GM19035 (cell line): ENCODE measurements around the gene KCNAB1.
"Not testable (repeated sequence)": the region's sequence is repeated elsewhere in the genome, so short reads cannot be mapped to it uniquely, and the experiment has no call there.

Experiments used
- ATAC-seq: cut with Tn5 transposase; IDR thresholded peaks from one replicate; pipeline ENCODE4 v1.9.1; 2021; ENCODE audit not compliant: unreplicated experiment

The KCNAB1 gene

DNA sequence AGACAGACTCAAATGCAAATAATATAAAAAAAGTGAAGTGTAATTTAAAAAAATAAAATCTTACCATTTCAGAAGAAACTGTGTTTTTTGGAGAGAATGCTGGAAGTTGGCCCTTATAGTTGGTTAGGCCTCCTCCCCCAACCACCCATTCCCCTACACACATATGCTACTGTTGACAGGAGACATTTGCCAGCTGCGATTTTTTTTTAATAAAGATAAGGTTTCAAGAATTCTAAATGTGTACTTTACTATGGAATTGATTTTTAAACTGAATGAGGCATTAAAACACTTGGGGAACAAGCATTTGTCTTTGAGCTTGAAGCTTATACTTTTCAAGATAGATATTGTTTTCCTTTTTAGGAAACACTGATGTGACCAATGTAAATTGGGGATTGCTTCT, 438.9 kb downstream of the KCNAB1 start:
- no peak for ATAC-seq

DNA sequence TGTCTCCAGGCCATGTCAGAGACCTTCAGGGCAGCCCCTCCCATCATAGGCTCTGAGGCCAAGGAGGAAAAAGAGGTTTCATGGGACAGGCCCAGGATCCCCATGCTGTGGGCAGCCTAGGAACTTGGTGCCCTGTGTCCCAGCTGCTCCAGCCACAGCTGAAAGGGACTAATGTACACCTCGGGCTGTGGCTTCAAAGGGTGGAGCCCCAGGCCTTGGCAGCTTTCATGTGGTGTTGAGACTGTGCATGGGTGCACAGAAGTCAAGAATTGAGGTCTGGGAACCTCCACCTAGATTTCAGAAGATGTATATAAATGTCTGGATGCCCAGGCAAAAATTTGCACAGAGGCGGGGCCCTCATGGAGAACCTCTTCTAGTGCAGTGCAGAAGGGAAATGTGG, 441.2 kb downstream of the KCNAB1 start:
- no peak for ATAC-seq

DNA sequence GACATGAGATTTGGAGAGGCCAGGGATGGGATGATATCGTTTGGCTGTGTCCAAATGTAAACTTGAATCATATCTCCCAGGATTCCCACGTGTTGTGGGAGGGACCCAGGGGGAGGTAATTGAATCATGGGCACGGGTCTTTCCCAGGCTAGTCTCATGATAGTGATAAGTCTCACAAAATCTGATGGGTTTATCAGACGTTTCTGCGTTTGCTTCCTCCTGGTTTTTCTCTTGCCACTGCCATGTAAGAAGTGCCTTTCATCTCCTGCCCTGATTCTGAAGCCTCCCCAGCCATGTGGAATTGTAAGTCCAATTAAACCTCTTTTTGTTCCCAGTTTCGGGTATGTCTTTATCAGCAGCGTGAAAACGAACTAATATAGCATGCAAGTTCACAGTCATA, 442.1 kb downstream of the KCNAB1 start:
- not testable (repeated sequence) for ATAC-seq

DNA sequence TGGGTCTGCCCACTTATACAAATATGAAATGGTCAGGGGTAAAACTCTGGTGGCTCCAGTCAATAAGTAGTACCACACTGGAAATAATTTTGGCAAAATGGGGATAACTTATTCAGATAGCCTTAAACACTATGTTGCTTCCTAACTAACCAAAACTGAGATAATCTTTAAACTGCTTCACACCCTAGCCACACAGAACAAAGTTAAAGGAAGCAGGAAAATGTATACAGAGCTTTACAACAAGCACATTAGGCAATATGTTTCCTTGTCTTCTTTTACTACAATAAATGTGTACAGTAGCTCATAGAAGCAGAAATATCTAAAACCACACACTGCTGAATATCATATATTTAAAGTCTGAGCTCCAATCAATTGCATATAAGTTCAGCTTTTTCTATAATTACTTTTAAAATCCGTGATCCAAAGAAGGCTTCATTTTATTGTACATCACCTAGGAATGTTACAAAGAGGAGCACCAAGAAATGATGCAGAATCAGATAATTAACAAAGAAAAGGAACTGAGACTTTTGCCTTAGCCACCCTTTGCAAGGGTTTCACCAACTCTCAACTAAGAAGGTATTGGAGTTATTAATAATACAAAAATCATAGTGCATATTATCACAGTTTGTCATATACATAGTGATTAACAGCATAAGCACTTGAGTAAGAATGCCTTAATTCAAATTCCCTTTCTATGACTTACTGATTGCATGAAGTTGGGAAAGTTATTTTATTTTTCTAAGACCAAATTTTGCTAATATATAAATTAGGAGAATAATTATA, 443.7 kb downstream of the KCNAB1 start:
- no peak for ATAC-seq

DNA sequence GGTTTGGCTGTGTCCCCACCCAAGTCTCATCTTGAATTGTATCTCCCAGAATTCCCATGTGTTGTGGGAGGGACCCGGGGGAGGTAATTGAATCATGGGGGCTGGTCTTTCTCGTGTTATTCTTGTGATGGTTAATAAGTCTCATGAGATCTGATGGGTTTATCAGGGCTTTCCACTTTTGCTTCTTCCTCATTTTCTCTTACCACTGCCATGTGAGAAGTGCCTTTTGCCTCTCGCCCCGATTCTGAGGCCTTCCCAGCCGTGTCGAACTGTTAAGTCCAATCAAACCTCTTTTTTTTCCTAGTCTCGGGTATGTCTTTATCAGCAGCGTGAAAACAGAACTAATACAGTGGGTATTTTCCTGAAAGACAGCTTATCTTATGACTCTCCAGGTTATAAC, 448.6 kb downstream of the KCNAB1 start:
- not testable (repeated sequence) for ATAC-seq

DNA sequence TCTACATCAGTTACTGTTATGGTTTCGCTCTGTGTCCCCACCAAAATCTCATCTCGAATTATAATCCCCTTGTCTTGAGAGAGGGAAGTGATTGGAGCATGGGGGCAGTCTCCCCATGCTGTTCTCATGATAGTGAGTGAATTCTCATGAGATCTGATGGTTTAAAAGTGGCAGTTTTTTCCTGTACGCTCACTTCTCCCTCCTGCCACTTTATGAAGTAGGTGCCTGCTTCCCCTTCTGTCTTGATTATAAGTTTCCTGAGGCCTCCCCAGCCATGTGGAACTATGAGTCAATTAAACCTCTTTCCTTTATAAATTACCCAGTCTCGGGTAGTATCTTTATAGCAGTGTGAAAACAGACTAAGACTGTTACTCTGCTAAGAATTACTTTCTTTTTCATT, 449.5 kb downstream of the KCNAB1 start:
- not testable (repeated sequence) for ATAC-seq

DNA sequence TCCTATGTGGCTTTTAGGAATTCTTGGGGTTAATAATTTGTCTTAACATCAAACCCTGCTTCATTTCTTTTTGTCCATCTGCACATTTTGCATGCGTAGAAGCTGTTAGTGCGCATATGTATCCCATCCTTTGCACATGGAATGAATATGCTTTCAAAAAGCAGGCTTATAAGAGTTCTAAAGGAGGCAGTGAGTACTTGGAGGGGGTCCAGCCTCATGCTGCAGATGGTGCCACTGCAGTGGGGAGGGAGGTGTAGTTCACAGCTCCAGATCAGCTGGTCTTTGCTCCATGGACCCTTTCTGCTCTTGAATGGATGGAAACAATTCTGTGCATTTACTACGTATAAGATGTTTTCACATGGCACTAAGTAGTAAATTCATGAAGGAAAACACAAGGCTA, 455.3 kb downstream of the KCNAB1 start:
- no peak for ATAC-seq

DNA sequence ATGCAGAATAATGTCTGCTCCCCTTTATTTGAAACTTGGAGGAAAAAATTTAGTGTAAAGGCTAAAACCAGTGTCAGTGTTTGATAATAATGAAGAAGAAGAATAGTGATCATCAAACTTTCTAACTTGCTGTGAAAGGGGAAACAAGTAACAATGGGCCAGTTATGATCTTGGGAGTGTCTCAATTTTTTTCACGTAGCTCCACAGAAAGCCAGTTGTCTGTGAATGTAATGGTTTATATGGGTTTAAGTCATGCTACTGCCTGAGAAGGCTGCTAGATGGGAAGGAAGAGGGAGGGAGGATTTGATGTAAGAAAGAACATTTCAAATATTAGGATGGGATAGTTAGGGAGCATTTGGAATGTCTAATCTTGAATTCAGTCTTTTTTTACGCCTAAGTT, 455.7 kb downstream of the KCNAB1 start:
- ATAC-seq = no peak

DNA sequence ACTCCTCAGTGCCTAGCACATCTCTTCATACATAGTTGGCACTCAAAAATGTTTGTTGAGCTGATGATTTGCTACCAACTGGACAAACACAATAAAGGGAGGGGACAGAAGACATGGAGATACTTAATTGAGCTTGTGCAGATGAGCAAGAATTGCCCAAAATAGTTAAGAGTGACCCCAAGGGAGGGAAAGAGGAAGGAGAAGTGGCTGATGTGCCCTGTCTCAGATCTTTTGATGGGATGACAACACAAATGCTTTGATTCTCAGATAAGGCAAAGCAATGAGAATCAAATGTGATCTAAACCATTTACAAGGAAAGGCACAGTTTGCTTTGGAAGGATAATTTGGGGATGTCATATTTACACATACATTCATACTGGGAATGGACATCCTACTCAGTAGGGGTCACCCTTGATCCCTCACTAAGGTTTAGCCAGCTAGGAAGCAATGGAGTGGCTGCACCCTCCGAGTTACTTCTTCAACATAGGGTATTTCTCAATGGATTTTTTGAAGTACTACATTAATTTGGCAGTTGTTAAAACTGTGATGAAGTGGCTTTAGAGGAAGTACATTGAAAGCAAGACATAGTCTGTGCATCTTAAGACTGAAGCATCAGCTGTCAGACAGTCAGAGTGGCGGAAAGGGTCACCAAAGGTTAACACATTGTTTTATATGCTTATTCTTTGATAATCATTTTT, 456.4 kb downstream of the KCNAB1 start:
- no peak for ATAC-seq

DNA sequence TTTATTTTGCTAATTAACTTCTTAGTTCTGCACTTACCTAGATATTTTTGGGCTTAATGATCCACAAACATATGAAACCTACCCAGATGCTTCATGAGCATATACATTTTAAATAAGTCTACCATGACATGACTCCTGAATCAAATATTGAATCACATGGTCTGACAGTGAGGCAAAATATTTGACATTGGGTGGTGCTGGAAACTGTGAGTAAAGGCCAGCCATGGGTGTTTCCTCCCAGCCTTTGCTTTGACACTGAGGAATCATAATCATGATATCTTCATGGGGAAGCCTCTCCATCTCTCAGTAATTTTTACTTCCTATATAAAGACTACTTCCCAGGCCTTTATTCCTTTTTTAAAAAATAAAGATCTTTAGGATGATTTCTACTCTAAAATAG, 457.4 kb downstream of the KCNAB1 start:
- no peak for ATAC-seq

DNA sequence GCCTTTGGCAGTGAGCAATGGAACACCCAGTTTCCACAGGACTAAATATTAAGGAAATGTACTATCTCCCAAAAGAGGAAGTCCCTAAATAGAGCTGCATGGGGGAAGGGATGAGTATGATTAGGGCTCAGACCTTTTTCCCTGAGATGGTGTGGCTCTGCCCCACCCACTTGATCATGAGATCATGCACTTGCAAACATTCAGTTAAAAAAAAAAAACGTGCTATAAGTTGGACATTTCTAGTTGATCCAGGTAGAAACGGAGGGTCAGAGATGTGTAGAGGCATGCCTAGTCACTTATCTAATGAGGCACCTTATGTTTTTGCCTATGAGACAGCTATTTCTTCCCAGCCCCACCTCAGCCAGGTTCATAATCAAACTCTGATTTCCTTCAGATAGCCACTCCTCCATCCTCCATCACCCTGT, 459.1 kb downstream of the KCNAB1 start:
- no peak for ATAC-seq

DNA sequence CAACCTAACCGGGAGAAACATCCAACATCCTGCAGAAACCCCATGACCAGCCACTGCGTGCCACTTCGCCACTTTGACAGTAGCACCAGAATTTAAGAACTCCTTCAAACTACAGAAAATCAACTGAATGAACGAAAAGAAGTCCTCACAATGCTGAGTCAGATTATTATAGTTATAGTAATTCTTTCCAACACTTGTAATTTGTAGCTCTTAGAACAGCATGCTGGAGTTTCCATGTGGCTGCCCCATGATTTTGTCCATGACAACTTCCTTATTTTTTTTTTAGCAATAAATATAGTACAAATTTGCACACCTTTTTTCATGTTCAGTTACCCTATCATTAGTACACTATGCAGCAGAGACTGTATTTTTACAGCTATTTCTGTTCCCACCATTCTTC, 460.7 kb downstream of the KCNAB1 start:
- no peak for ATAC-seq

DNA sequence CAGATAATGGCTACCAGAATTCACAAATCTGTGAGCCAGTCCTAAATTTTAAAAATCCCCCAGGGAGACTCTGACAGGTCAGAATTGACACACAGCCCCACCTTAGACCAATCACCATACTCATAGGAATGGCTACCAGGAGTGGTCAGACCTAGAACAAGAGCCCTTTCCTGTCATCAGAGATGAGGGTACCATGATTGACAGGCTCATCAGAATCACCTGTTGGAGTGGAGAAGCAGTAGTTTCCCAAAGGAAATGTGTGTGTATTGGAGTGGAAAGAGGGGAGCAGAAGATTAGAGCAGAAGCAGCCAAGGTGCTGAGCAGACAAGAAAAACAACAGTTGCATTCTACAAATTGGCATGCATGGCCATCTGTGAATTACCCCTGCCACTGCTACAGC, 461.6 kb downstream of the KCNAB1 start:
- ATAC-seq = no peak

DNA sequence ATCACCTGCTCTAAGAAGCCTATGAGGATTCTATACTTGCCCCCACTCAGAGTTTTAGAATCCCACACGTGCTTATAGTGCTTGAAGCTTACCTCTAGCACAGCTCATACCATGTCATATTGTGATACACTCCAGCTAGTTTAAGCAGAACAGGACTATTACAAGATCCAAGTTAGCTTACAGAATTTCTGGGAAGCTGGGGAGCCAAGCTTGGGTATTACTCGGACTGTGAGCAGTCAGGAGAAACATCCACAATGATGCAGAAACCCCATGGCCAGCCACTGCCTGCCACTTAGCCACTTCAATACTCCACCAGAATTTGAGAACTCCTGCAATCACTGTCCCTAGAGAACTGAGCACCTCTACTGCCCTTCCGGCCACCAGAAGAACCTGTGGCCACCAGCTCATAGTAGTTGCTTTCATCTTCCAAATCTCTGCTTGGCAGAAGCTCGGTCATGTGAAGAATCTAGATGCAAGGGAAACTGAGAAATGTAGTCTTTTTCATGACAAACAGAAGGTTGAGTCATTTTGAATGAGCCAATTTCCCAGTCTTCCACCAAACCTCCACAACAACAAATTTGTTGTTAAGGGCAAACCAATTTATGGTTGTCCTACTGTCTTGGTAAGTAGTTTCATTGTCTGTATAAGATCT, 462.3 kb downstream of the KCNAB1 start:
- peak; percentile 73 for ATAC-seq

DNA sequence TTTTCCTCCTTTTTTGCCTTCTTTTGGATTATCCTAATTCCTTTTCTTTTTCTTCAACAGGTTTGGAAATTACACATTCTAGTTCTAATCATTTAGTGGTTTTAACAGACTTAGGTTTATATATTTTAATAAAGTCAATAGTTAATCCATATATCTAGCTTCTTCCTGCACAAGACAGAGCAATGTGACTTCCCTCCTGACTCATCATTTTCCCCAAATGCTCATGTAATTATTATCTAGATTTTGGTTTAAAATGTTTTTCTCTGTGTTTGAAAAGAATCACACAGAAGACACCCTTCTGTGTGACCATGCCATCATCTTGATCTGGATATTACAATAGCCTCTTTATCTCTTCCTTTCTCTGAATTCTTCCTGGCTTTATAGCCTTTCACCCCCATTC, 463.1 kb downstream of the KCNAB1 start:
- ATAC-seq = no peak

DNA sequence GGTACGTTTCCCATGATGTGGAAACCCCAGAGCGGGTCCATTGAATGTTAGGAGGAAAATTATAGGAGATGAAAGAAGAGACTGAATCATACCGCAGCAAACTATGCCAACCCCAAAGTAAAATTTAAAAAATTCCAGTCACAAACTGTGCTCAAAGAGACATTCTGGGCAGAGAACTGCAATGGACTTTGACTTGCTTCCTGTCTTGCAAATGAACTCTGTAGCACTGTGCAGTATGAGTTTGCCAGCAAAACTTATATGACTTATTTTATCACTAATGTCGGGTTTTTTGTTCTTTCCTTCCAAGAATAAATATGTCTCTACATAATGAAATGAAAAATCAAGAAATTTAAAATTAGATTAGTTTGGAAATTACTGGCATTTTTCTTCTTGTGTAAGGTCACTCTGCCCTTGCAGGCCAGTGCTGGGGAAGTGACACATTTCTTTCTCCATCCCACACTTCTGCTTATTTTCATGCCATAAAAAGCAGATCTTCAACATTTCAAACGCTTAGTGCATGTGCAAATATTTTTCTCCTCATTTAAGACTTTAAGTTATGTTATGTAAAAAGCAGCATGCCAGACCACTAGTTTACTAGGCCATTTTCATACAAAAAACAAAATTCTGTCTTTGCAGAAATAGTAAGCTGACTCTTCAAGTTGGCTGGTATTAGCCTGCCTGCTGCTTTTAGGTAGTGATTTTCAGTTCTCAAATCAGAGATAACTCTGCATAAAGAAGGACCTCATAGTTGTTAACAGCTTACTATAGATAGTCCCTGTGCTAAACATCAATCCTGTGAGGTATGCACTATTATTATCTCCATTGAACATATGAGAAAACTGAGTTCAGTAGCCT, 466.8 kb downstream of the KCNAB1 start:
- ATAC-seq = peak; percentile 45

DNA sequence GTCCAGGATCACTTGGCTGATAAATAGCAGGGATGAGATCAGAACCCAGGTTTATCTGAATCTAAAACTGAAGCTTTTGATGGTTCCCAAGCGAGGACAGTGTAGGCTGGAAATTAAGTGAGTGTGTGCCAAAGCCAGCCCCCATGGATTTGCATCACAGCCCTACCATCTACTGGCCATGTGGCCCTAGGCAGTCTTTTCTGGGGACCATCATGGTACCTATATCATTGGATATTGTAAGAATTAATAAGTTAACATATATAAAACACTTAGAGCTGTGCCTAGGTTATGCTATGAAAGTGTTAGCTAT, 467.3 kb downstream of the KCNAB1 start:
- peak; percentile 14 for ATAC-seq
